GM12878 (cell line): ENCODE data around the gene PITPNB. TPM values are rescaled to one million over a fixed set of nuclear protein-coding genes. Genes with fewer than 3 reads are reported as not detected.

Experiments
- ATAC-seq: fragments of 200-7000 bp; cut with Tn5 transposase; 3 replicates; pipeline ENCODE4 v1.9.1; 2020; ENCODE audit warnings: mild to moderate bottlenecking, moderate library complexity
- BruUV-seq: library from RNA; stranded (reverse); fragments of 400-500 nt; replicated peaks from 2 replicates; lab custom pipeline; 2021; lab: Mats Ljungman, UMichigan
- CTCF ChIA-PET: fragments of 300-600 bp; sonication (Branson Sonifier 250); formaldehyde crosslinking; extraction: SDS; loops from one replicate; lab custom pipeline; 2021; ENCODE audit warnings: inconsistent platforms; lab: Yijun Ruan, JAX
- POLR2A ChIA-PET: fragments of 350-600 bp; formaldehyde crosslinking; extraction: SDS; loops from one replicate; lab custom pipeline; 2021; ENCODE audit warnings: inconsistent platforms; lab: Charles Lee
- RAD21 ChIA-PET: fragments of 300-600 bp; sonication (Branson Sonifier 250); formaldehyde crosslinking; loops from one replicate; lab custom pipeline; 2023; ENCODE audit warnings: antibody characterized with exemption; ENCODE audit not compliant: unreplicated experiment; lab: Charles Lee
- SMC1A ChIA-PET: fragments of 300-600 bp; sonication (Branson Sonifier 250); formaldehyde crosslinking; loops from one replicate; lab custom pipeline; 2023; ENCODE audit not compliant: unreplicated experiment, uncharacterized antibody; lab: Charles Lee
- DNase-seq: peaks from one replicate; pipeline ENCODE4 v3.0.0-alpha.2; 2011; ENCODE audit warnings: low read depth, low spot score
- FAIRE-seq: peaks from 3 replicates; lab custom pipeline; 2011; peaks lifted over from hg19 to GRCh38; lab: Jason Lieb, UNC
- H2AFZ ChIP-seq: 2 replicates; pipeline ENCODE4 v1.6.0; 2011; ENCODE audit warnings: low read depth, low read length, control low read depth; ENCODE audit not compliant: control insufficient read depth
- H3K27ac ChIP-seq: 2 replicates; pipeline ENCODE4 v1.5.1; 2011; ENCODE audit warnings: control low read depth; ENCODE audit not compliant: control insufficient read depth, insufficient read depth
- H3K27me3 ChIP-seq, 2 experiments: replicated peaks in 1 of 2; 2 replicates each; pipeline versions ENCODE4 v1.6.0 to v1.6.1; 2011; ENCODE audit warnings: low read length in 1 of 2; ENCODE audit not compliant: control insufficient read depth in 2 of 2, insufficient read depth in 2 of 2
- H3K36me3 ChIP-seq, 2 experiments: 2 replicates each; pipeline ENCODE4 v1.5.1; 2011; ENCODE audit warnings: low read length in 1 of 2; ENCODE audit not compliant: control insufficient read depth in 2 of 2, insufficient read depth in 2 of 2
- H3K4me1 ChIP-seq: 2 replicates; pipeline ENCODE4 v1.6.1; 2011; ENCODE audit warnings: mild to moderate bottlenecking, low read length, moderate library complexity, mixed read lengths; ENCODE audit not compliant: control insufficient read depth, insufficient read depth
- H3K4me2 ChIP-seq: 2 replicates; pipeline ENCODE4 v1.6.0; 2011; ENCODE audit warnings: control low read depth; ENCODE audit not compliant: control insufficient read depth, insufficient read depth
- H3K4me3 ChIP-seq: fragments of 200-600 bp; sonication (generic); 2 replicates; pipeline ENCODE4 v1.5.1; 2016
- H3K79me2 ChIP-seq: 2 replicates; pipeline ENCODE4 v1.6.0; 2011; ENCODE audit warnings: low read length; ENCODE audit not compliant: control insufficient read depth, insufficient read depth
- H3K9ac ChIP-seq: 2 replicates; pipeline ENCODE4 v1.8.0; 2011; ENCODE audit warnings: low read length, control low read depth, mixed read lengths; ENCODE audit not compliant: control insufficient read depth, insufficient read depth
- H3K9me3 ChIP-seq: replicated peaks from 3 replicates; pipeline ENCODE4 v1.5.1; 2011; ENCODE audit warnings: mild to moderate bottlenecking, low read length; ENCODE audit not compliant: control insufficient read depth, insufficient read depth
- H4K20me1 ChIP-seq: 2 replicates; pipeline ENCODE4 v1.6.0; 2011; ENCODE audit not compliant: control insufficient read depth, insufficient read depth
- CBX5 ChIP-seq: sonication (generic); IDR thresholded peaks from 2 replicates; pipeline ENCODE4 v1.6.1; 2016; ENCODE audit warnings: low read depth, moderate library complexity, mild to moderate bottlenecking, inconsistent platforms
- GATAD2B ChIP-seq: fragments of 450-650 bp; conservative IDR thresholded peaks from 2 replicates; pipeline ENCODE4 v1.6.1; 2017; ENCODE audit warnings: low read depth, mild to moderate bottlenecking, moderate library complexity
- KAT2A ChIP-seq: conservative IDR thresholded peaks from 2 replicates; pipeline ENCODE4 v1.6.1; 2011; ENCODE audit warnings: low read depth, low read length; ENCODE audit not compliant: control insufficient read depth
- MEF2A ChIP-seq: IDR thresholded peaks from 2 replicates; pipeline ENCODE4 v1.6.1; 2011; ENCODE audit warnings: low read depth, mild to moderate bottlenecking, low read length, moderate library complexity; ENCODE audit not compliant: insufficient read depth
- MTA3 ChIP-seq: IDR thresholded peaks from 2 replicates; pipeline ENCODE4 v1.6.1; 2012; ENCODE audit warnings: low read length, inconsistent platforms, borderline replicate concordance
- MXI1 ChIP-seq: fragments of 150-350 bp; IDR thresholded peaks from 2 replicates; pipeline ENCODE4 v1.6.1; 2011; ENCODE audit warnings: low read depth, mild to moderate bottlenecking, inconsistent platforms, low read length, improper control_type of control experiment
- MYB ChIP-seq: fragments of 150-350 bp; IDR thresholded peaks from 2 replicates; pipeline ENCODE4 v1.6.1; 2014; ENCODE audit warnings: mild to moderate bottlenecking, low read depth, low read length, borderline replicate concordance
- SP1 ChIP-seq: IDR thresholded peaks from one replicate; pipeline ENCODE4 v1.6.1; 2011; ENCODE audit warnings: low read depth, low read length
- SREBF1 ChIP-seq: IDR thresholded peaks from 2 replicates; pipeline ENCODE4 v1.6.1; 2012; ENCODE audit warnings: mild to moderate bottlenecking, low read length
- YBX1 ChIP-seq: fragments of 450-650 bp; IDR thresholded peaks from 2 replicates; pipeline ENCODE4 v1.6.1; 2016; ENCODE audit warnings: antibody characterized with exemption
- ZSCAN29 ChIP-seq: fragments of 450-650 bp; IDR thresholded peaks from 2 replicates; pipeline ENCODE4 v1.6.1; 2017; ENCODE audit warnings: mild to moderate bottlenecking, moderate library complexity
- WGBS: methylation state at CpG from one replicate; pipeline ENCODE4 v1.1.6; 2016; ENCODE audit warnings: low lambda C conversion rate; ENCODE audit not compliant: insufficient replicate concordance, insufficient coverage; ENCODE audit errors: missing lambda C conversion rate; 5-methylcytosine and 5-hydroxymethylcytosine counted together
- in situ Hi-C: fragments of 300-500 bp; cut with MboI; formaldehyde crosslinking; loops from 9 replicates; pipeline ENCODE4 v1.14.3; 2018; ENCODE audit warnings: mixed read lengths
- intact Hi-C: fragments of 100-400 bp; cut with micrococcal nuclease; formaldehyde crosslinking; loops from one replicate; pipeline ENCODE4 v1.14.2; 2022; ENCODE audit not compliant: unreplicated experiment
- polyA plus RNA-seq, 11 experiments: library from polyadenylated mRNA; depleted of rRNA in 4 of 11; unstranded in 6 of 11; stranded (reverse) in 5 of 11; fragments of >200 nt; fragmentation: Nextera tagmentation in 4 of 11; fragmentation: Illumina TruSeq in 1 of 11; extraction: Ambion mirVana in 4 of 11; extraction: Trizol in 1 of 11; gene quantifications; 1 replicate in 1 of 11; 2 replicates in 10 of 11; pipeline versions ENCODE4 v1.2.1 to v1.2.3, GENCODE V29; 2011 to 2016; ENCODE audit warnings: inconsistent platforms in 2 of 11, missing spikeins in 2 of 11, low read depth in 1 of 11
- total RNA-seq, 4 experiments: library from RNA; depleted of rRNA in 3 of 4; stranded (reverse); fragments of >200 nt in 3 of 4; fragmentation: Illumina TruSeq in 1 of 4; extraction: Trizol in 1 of 4; gene quantifications; 2 replicates each; pipeline versions ENCODE4 v1.2.1 to v1.2.3, GENCODE V29; 2013 to 2021
- TF ChIP-seq, protein P1 (sequence below): fragments of 450-650 bp; IDR thresholded peaks from 2 replicates; pipeline ENCODE4 v1.6.1; 2017; ENCODE audit warnings: borderline replicate concordance
- TF ChIP-seq, protein P2 (sequence below): fragments of 450-650 bp; formaldehyde crosslinking; IDR thresholded peaks from 2 replicates; pipeline ENCODE4 v1.4.0; 2022; ENCODE audit warnings: mild to moderate bottlenecking, moderate library complexity

PITPNB gene
- total and polyA plus RNA-seq, 10 of the 15 experiments (the other 5 are each of a cell fraction or from before 2014, with no cell fraction given) = 19.7 to 116 (median 64.9) TPM

DNA sequence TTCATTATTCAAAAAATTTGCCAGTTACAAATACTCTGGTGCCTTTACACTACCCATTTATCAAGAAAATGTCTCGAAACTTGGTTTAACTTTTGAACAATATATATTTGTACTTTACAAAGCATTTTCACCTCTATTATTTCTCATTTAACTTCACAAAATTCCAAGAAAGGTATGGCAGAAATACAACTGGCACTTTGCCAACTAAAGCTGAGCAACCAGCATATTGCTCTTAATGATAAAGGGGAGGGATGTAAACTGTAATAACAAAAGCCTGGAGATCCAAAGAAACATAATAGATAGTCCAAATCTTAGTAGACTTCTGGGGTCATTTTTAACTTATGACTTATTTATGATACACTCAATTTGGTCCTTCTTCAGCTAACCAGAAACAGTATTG lies 7.7 kb downstream of the PITPNB start:
- 100% methylated on average over 1 of the region's 1 CpG for WGBS
- FAIRE-seq (no peak), ATAC-seq (no peak)
- Histone ChIP-seq H4K20me1 (peaks cover 3% of the 10 kb centered on the region; the same call in 1 of the 2 replicates), H3K79me2 (peaks cover 58% of the 10 kb centered on the region), H3K27ac (no peak overlapping the region), H3K27me3 (no peaks in the 10 kb centered on the region), H3K4me1 (peaks cover 9% of the 10 kb centered on the region; the same call in 1 of the 2 replicates), H3K9ac (no peak overlapping the region), H3K4me2 (no peak overlapping the region), H3K9me3 (no peaks in the 10 kb centered on the region)
- no TSS peak for BruUV-seq
- POLR2A ChIA-PET = interaction anchor here (1.1 kb wide), 1 partner anchor 9 kb away, joined by 3 read pairs; no protein-coding TSS in a partner anchor
- CTCF ChIA-PET = interaction anchor here (0.8 to 10.1 kb wide), 7 partner anchors 9 to 37 kb away, joined by 3 to 87 read pairs (median 4); no protein-coding TSS in a partner anchor
- intact Hi-C loops (no loop called here), in situ Hi-C loops (no loop called here)
- SMC1A ChIA-PET = interaction anchor here (0.9 to 2.0 kb wide), 4 partner anchors 9 to 24 kb away, joined by 3 to 6 read pairs (median 4); partner anchors contain the start of gene PITPNB
- TF ChIP-seq ZSCAN29 = no peak
- TF ChIP-seq MTA3 = no peak
- TF ChIP-seq, protein P1, sequence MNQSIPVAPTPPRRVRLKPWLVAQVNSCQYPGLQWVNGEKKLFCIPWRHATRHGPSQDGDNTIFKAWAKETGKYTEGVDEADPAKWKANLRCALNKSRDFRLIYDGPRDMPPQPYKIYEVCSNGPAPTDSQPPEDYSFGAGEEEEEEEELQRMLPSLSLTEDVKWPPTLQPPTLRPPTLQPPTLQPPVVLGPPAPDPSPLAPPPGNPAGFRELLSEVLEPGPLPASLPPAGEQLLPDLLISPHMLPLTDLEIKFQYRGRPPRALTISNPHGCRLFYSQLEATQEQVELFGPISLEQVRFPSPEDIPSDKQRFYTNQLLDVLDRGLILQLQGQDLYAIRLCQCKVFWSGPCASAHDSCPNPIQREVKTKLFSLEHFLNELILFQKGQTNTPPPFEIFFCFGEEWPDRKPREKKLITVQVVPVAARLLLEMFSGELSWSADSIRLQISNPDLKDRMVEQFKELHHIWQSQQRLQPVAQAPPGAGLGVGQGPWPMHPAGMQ = no peak
- TF ChIP-seq, all 136 proteins: peak for 0
- peaks cover 11 to 19% of the 10 kb centered on the region in 2 experiments for H3K36me3 ChIP-seq
- no peak overlapping the region for H3K4me3 ChIP-seq
- no peak for DNase-seq
- no peak overlapping the region for H2AFZ ChIP-seq
- RAD21 ChIA-PET = interaction anchor here (1.2 kb wide), 1 partner anchor 24 kb away, joined by 3 read pairs; no protein-coding TSS in a partner anchor

DNA sequence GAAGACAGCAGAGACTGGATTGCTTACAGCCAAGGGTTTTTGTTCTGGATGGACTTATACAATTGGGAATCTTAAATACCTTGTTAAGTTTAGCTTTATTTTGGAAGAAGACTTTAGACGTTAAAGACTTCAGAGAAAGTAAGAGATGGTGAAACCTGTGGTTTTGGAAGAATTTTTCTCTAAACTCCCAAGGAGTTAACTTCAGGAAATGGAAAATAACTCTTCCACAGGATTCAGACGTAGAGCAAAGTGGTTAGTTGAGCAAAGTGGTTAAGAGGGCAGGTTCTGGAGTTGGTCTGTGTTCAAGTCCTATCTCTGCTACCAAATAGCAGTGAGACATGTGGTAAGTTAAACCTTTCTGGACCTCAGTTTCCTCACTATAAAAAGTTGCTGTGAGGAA lies 12.8 kb downstream of the PITPNB start:
- H3K4me1 ChIP-seq = peaks cover 7% of the 10 kb centered on the region
- ChIA-PET CTCF (interaction anchor here (2.6 kb wide), 1 partner anchor 19 kb away, joined by 8 read pairs; no protein-coding TSS in a partner anchor), SMC1A (interaction anchor here (0.6 kb wide), 1 partner anchor 1233 kb away, joined by 3 read pairs; no protein-coding TSS in a partner anchor), RAD21 (no interaction called here), POLR2A (no interaction called here)
- no peak overlapping the region for H3K4me2 ChIP-seq
- DNase-seq (no peak), ATAC-seq (no peak), FAIRE-seq (no peak)
- H3K79me2 ChIP-seq = peaks cover 29% of the 10 kb centered on the region
- no peak overlapping the region for H3K9ac ChIP-seq
- no peak overlapping the region for H2AFZ ChIP-seq
- no TSS peak for BruUV-seq
- in situ Hi-C loops (no loop called here), intact Hi-C loops (no loop called here)
- peaks cover 8% of the 10 kb centered on the region; the same call in 1 of the 2 replicates for H4K20me1 ChIP-seq
- H3K27me3 ChIP-seq = no peaks in the 10 kb centered on the region
- no peak overlapping the region for H3K4me3 ChIP-seq
- H3K9me3 ChIP-seq = no peaks in the 10 kb centered on the region
- no peak overlapping the region for H3K27ac ChIP-seq
- WGBS = 66% methylated on average over 2 of the region's 2 CpGs
- peaks cover 15 to 22% of the 10 kb centered on the region in 2 experiments; a peak in 3 of 4 replicates for H3K36me3 ChIP-seq
- TF ChIP-seq YBX1 (no peak), CBX5 (no peak), MYB (no peak), SP1 (no peak), GATAD2B (no peak), SREBF1 (no peak), KAT2A (no peak), MEF2A (no peak), MXI1 (no peak)
- TF ChIP-seq, protein P2, sequence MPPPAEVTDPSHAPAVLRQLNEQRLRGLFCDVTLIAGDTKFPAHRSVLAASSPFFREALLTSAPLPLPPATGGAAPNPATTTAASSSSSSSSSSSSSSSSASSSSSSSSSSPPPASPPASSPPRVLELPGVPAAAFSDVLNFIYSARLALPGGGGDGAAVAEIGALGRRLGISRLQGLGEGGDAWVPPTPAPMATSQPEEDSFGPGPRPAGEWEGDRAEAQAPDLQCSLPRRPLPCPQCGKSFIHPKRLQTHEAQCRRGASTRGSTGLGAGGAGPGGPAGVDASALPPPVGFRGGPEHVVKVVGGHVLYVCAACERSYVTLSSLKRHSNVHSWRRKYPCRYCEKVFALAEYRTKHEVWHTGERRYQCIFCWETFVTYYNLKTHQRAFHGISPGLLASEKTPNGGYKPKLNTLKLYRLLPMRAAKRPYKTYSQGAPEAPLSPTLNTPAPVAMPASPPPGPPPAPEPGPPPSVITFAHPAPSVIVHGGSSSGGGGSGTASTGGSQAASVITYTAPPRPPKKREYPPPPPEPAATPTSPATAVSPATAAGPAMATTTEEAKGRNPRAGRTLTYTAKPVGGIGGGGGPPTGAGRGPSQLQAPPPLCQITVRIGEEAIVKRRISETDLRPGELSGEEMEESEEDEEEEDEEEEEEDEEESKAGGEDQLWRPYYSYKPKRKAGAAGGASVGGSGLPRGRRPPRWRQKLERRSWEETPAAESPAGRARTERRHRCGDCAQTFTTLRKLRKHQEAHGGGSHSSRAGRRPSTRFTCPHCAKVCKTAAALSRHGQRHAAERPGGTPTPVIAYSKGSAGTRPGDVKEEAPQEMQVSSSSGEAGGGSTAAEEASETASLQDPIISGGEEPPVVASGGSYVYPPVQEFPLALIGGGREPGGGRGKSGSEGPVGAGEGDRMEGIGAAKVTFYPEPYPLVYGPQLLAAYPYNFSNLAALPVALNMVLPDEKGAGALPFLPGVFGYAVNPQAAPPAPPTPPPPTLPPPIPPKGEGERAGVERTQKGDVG (CRISPR knock-in tag) = no peak
